ENCODE measurements around the gene TPRA1.

- TF ChIP-seq CTCF (IDR thresholded peaks at IDR 0.05) = no peak
- no peak for TF ChIP-seq POLR2A (IDR thresholded peaks at IDR 0.05)
Observed at GRCh38 chr3:127578168-127578567, 12.4 kb downstream of the TPRA1 start.
